ENCODE data around the gene KCND1.

The KCND1 gene

GRCh38 chrX:48974033-48974432 lies 2.4 kb upstream of the KCND1 start:
- DNase-seq, result no peak

GRCh38 chrX:48972220-48973164 lies 848 bp upstream of the KCND1 start:
- peak in 1 of 2 donors; percentile 13 for DNase-seq

DNA sequence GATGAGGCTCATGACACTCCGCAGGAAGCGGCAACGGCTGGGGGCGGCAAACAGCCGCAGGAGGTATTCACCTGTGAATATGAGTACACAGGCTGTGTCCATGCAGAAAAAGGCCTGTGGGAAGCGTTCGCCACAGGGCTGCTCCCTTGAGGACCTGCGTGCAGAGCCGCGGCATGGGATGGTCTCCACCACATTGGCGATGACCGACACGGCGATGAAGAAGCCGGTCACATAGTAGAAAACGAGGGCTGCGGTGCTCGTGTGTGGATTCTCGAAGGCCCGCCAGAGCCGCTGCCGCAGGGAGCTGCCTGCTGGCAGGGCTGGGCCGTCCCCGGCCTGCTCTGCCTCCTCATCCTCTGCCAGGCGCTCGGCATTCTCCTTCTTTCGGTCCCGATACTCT lies 2.2 kb downstream of the KCND1 start:
- DNase-seq, result no peak

GRCh38 chrX:48968377-48968776 lies 3.3 kb downstream of the KCND1 start:
- no peak for DNase-seq

DNA sequence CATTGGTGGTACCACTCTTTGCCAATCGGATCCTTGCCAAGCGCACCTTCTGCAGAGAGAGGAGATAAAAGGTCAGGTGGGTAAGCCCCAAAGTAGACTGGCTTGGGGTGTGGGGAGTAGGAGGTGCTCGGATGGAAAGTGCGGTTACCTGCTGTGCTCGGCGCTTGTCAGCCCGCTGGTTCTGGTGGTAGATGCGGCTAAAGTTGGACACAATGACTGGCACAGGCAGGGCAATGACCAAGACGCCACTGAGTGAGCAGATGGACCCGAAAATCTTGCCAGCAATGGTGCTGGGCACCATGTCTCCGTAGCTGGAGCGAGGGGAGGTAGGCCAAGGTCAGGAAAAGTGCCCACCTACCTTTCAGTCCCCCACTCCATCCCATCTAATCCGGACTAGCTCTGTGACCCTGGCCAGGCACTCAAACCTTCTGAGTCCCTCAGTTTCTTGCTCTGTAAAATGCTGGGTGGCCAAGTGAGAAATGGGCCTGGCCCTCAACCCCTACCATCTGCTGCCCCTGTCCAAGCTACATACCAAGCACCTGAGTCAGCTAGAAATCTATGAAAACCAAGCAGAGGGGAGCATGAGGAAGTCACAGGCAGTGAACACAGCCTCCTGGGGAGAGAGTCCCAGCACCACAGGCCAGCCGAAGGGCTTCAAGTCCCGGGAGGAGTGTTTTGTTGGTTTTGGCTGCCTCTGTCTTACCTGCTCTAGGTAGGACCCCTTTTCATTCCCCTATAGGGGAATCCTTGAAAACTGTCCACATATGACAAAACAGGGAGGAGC lies 4.7 kb downstream of the KCND1 start:
- DNase-seq, result no peak

- no peak for DNase-seq
Observed at GRCh38 chrX:48965959-48966358, 5.7 kb downstream of the KCND1 start.

DNA sequence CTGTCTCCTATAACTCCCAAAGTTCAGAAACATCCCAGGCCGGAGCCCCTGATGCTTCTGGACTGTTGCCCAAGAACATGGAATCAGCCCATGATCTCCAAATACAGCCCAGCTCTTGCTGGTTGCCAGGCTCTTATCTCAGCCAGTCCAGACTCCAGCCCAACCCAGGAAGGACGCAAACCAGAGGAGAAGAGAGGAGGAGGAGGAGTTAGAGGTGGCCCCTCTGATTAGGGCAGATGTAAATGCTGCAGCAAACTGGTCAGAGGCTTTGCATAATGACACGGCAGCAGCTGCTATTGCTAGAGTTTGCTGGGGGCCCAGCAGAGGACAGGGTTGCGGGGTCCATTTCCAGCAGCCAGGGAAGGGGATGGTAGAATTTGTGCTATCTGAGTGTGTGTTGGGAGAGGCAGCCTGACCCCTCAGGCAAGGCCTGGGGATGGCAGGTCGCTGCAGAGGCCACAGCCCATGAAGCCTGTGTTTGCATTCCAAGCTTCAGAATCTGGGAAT lies 10.0 kb downstream of the KCND1 start:
- DNase-seq, result no peak

DNA sequence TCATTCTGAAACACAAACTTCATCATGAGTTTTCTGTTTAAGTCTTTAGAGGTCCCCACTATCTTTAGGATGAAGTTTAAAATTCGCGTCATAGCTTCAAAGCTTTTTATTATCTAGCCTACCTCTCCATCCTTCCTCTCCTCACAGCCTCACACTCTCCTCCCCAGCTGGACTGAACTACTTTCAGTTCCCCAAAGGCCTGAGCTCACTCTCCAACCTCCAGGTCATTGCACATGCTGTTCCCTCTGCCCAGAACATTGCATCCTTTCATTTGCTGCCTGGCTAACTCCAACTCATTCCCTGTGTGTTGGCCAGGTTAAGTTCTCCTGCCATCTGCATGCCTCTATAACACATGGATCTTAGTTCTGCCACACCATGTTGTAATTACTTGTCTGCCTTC lies 11.4 kb downstream of the KCND1 start:
- no peak for DNase-seq

GRCh38 chrX:48958635-48959094 lies 13.0 kb downstream of the KCND1 start:
- peak in 1 of 2 donors; percentile 19 for DNase-seq

- DNase-seq, result peak; percentile 83 to 88
Observed at GRCh38 chrX:48957827-48958634, 13.6 kb downstream of the KCND1 start.

GRCh38 chrX:48957477-48957826 lies 14.2 kb downstream of the KCND1 start, which contains the start of gene OTUD5:
Gene OTUD5, minus strand, starts transcription at chrX:48957607. Its CDS starts 37 bp downstream, at chrX:48957570.
- DNase-seq, result peak in 1 of 2 donors; percentile 50

GRCh38 chrX:48956728-48957414 lies 14.8 kb downstream of the KCND1 start:
- DNase-seq, result no peak

- no peak for DNase-seq
Observed at GRCh38 chrX:48948589-48948988, 23.1 kb downstream of the KCND1 start.

- no peak for DNase-seq
Observed at GRCh38 chrX:48945517-48946348, 25.9 kb downstream of the KCND1 start.

GRCh38 chrX:48942895-48943294 lies 28.7 kb downstream of the KCND1 start:
- no peak for DNase-seq

DNA sequence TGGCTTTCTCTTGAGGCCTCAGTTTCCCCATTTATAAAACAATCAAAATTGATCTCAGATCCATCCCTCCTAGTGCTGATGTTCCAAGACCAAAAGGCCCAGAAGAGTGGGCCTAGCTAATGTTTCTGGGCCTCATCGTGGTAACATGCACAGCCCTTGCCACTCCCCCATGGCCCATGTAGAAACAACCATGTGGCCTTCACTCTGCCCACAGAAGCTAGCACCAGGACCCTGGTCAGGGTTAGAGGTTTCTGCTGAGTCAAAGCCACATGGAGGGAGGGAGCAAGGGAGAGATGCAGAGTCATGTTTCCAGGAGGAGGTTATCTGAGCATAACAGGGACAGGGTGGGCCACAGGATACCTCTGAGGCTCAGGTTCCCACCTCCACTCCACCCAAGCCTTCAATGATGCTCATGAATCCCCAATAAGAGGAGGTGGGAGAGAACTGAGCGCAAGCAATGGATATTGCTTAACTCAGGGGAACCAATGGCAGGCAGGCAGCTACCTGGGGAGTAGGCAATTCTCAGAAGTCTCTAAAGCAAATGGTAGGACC lies 31.2 kb downstream of the KCND1 start:
- no peak for DNase-seq

DNA sequence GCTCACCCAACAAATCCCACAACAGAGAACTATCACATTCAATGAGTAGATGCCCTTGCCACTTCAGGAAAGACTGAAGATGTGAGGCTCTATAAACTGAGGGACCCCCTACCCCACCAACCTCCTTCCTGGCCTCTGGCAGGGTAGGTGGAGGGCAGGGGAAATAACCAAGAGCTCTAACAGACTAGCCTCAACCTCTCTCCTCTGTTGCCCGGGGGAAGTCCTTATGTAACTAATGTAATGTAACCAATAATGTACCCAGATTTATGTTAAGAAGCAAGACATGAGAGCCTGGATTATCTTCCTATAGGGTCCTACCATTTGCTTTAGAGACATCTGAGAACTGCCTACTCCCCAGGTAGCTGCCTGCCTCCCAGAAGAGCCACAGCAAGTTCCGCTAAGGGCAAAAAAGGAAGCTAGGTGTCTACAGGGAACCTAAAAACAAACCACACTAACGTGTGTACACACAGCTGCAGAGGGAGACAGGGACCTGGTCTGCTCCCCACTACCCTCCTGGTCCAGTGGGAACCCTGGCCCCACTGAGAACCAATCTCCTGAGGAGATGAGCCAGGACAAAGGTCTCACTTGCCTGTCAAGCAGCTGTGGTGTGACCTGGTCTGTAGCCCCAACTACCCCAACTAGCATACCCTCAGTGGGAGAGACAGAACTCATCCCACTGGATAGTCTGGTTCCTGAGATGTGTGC lies 32.0 kb downstream of the KCND1 start:
- no peak for DNase-seq

- DNase-seq, result no peak
Observed at GRCh38 chrX:48938721-48939425, 32.8 kb downstream of the KCND1 start.

All from bone marrow (tissue), 2 donors.